GM21360 (cell line): ENCODE results near the gene HAPLN1.
"Not testable (repeated sequence)": the region's sequence is repeated elsewhere in the genome, so short reads cannot be mapped to it uniquely, and the experiment has no call there.

ENCODE experiments used
- ATAC-seq: cut with Tn5 transposase; IDR thresholded peaks from one replicate; pipeline ENCODE4 v1.9.1; 2021; ENCODE audit warnings: mild to moderate bottlenecking, moderate library complexity; ENCODE audit not compliant: unreplicated experiment

Gene HAPLN1

DNA sequence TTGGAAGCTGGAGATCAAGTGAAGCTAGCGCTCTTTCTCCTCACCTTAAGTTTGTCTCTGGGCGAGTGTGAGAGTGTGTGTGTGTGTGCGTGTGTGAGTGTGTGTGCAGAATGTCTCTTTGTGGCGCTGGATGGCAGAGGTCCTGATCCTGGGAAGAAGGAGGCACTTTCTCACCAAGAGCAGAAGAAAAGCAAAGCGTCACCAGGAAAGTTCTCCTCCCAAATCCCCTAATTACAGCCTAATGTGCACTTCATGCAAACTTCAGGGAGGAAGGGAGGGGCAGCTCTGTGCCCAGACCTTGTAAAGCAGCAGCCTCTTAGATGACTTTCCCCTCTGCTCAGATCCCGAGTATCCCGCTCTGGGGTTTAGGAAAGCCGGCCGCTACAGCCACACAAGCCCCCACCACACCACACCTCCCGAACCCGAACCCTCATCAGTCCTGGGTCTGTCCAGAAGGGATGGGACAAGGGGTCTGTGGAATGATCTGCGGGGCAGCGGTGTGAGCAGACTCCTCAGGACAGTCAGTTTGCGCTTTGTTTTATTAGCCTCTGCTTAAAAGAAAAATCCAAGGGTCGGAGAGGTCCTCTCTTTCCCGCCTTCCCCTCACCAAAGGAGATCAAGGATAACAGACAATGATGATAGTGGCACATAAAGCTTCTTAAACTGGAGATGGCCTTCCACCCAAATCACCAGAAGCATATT is at the start of gene HAPLN1:
Gene HAPLN1 (minus strand): TSS at position 20 of the 702 bp plus-strand sequence. CDS start 47,332 bp downstream, outside the sequence.
- ATAC-seq = no peak

DNA sequence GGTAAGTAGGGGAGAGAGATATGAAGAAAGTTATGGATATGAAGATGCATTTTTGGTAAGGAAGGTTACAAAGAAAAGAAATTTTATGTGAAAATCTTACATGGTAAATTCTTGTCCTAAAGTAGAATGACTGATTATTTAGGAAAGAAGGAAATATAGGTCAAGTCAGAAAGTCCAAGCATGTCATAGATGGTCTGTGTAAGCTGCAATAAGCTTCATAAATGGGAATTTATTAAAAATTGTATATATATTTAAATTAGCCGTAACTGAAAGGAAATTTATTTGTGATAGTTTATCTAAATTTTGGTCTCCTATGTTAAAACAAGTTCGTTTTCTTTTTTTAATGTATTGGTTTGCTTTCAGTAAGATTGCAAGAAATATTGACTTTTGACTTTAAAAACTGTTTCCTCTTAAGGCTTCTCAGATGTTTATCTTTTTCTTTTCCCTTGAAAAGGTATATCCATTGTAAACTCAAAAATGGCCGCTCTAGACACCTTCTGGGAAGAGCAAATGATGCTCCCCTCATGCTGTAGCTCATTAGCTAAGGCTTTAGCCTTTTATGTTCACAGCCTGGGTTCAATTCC is 46.8 kb upstream of the HAPLN1 start:
- ATAC-seq = no peak

DNA sequence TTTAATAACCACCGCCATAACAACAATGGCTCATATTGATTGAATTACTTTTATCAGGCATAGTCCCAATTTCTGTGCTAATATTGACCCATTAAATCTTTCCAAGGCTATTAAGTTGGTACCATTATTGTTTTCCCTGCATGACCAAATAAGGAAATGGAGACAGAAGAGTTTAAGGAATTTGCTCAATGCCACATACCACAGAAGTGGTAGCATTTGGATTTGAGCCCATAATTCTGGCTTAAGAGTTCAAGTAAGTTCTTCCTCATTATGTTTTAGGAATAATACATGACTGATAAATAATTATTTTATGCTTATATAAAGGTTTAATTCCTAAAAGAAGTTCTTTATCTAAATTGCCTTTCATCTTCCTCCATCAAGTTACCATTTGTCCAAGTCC is 43.4 kb upstream of the HAPLN1 start:
- no peak for ATAC-seq

DNA sequence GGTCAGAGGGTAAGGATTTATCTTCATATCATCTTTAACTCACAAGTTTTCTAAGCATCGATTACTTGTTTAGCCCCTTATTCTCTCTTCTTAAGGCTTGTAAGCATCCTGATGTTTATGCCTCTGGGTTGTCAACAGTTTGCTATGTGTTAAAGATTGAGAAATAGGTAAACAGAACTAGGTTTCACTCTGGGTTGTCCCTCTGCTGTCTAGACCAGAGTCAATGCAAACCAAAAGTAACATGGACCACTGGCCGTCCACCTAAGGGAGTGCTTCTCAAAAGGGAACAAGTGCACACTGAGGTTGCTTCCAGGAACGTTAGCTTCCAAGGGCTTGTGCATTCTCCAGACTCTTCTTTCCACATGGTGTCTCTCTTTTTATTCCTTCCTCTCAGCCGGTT is 39.9 kb upstream of the HAPLN1 start:
- ATAC-seq = no peak

DNA sequence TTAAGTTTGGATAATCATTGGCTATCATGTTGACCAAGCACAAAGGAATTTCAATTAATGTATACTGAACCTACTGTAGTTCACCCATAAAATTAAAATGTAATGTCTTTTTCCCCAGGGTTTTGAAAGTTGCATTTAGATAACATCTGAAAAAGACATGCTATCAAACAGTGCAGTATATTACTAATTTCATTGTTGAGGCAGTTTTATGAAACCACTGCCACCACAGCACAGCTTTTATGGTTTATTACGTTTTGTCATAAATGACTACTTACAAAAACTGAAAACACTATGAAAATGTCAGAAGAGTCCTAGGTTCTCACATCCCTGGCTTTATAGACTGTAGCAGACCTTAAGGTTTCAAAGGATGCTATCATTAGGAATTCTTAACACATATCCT is 32.0 kb upstream of the HAPLN1 start:
- ATAC-seq = no peak

DNA sequence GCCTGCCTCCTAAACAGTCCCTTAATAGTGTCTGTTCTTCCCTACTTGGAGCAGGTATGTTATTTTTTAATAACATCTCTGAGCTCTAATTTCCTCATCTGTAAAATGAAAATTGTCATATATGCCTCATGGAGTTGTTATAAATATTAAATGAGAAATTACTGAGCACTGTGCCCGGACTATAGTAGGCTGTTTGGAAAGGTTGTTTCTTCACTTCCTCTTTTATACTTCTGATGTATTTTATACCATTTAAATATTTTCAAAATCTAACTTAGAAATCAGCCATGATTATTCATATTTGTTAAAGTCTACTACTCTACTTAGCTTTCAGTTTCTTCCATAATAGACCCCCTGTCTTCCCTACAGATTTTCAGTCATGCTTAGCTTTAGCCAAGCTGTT is 30.5 kb upstream of the HAPLN1 start:
- no peak for ATAC-seq

DNA sequence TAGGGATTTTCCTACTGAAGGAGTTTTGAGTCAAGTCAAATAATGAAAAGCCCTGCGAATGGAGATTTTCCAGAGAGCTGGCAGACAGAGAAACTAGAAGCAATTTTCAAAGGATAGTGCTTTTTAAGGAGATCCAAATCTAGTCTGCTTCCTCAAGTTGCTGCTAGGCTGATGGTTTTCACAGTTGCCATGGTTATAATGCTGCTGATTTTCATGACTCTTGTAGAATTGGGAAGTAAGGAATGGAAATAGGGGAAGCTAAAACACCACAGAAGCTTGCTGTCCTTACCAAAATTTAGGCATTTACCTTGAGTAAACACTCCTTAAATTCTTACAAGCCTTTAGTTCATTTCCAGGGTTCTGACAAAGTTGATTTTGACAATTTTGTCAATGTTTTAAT is 30.1 kb upstream of the HAPLN1 start:
- no peak for ATAC-seq

DNA sequence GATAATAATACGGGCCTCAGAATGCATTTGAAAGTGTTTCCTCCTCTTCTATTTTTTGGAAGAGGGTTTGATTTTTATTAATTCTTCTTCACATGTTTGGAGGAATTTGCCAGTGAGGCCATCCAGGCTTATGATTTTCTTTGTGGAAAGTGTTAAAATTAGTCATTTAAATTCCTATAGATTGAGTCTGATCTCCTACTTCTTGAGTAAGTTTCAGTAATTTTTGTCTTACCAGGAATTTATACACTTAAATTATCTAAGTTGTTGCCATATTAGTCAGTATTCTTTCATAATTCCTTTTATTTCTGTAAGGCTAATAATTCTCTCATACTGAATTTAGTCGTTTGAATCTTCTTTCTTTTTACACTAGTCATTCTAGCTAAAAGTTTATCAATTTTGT is 25.2 kb upstream of the HAPLN1 start:
- no peak for ATAC-seq

DNA sequence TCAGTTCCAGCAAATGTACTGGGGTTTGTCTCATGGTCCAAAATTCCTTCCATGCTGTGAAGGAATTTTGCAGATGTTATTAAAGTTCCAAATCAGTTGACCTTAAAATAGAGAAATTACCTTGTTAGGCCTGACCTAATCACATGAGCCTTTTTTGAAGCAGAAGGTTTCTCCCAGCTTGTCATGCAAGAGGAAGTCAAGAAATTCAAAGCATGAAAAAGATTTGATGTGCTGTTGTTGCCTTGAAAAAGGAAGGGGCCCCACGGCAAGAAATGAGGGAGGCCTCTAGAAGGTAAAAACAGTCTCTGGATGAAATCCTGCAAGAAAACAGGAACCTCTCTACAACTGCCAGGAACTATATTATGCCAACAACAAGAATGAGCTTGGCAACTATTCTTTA is 24.2 kb upstream of the HAPLN1 start:
- ATAC-seq = no peak

DNA sequence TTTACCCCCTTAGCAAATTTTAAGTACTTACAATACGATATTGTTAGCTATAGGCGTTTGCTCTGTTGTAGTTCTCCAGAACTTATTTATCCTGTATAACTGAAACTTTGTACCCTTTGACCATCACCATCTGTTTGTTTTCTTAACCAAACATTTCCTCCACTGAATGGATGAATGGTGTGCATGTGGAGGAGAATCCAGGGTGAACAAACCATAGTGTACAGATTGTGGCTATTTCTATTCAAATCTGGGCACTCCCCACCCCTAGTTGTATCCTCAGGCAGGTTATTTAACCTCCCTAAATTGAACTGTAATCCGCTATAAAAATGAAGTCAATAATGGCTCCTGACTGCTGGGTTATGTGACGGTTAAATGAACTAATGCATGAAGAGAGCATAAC is 21.4 kb upstream of the HAPLN1 start:
- ATAC-seq = no peak

DNA sequence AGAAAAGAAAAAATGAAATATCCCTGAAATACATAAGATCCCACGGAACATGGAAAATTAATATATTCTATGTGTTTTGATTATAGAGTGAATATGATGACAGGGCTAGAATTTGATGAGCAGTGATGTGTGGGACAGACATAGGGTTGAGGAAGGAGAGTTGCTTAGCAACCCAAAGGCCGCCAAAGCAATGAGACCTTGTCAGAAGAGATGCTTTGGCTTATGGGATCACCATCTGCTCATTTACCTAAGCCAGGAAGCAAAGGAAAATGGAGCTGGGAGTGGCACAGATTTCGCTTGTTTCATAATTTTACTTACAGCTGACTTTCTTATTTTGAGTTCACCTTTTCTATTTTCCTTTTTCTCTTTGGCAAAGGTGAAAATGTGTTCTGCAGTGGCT is 20.9 kb upstream of the HAPLN1 start:
- no peak for ATAC-seq

DNA sequence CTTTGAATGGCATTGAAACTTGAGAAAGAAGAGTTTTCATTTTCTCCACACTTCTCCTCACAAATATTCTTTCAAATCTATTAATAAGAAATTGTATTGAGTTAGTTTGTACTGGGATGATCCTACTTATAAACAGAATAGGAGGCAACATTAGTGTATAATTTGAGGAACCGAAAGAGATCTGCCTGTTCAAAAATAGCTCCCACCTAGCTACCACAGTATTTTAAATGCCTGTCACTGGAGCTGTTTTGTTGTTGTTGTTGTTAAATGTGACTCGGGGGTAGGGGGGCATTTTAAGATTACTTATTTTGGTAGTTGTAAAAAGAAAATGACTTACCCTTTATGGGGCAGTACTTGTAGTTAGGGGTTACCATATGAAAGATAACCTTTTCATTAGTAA is 20.1 kb upstream of the HAPLN1 start:
- peak; percentile 94 for ATAC-seq

DNA sequence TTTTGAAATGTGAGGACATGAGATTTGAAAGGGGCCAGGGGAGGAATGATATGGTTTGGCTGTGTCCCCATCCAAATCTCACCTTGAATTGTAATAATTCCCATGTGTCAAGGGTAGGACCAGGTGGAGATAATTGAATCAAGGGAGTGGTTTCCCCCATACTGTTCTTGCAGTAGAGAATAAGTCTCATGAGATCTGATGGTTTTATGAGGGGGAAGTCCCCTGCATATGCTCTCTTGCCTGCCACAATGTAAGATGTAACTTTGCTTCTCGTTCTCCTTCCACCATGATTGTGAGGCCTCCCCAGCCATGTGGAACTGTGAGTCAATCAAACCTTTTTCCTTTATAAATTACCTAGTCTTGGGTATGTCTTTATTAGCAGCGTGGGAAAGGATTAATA is 15.5 kb upstream of the HAPLN1 start:
- ATAC-seq = not testable (repeated sequence)

DNA sequence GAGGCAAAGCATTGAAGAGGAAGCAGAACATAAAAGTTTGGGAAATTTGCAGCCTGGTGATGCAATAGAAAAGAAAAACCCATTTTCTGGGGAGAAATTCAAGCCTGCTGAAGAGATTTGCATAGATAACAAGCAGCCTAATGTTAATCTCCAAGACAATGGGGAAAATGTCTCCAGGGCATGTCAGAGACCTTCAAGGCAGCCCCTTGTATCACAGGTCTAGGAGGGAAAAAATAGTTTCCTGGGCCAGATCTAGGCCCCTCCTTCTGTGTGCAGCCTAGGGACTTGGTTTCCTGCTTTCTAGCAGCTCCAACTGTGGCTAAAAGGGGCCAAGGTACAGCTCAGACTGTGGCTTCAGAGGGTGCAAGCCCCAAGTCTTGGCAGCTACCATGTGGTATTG is 14.4 kb upstream of the HAPLN1 start:
- ATAC-seq = not testable (repeated sequence)

DNA sequence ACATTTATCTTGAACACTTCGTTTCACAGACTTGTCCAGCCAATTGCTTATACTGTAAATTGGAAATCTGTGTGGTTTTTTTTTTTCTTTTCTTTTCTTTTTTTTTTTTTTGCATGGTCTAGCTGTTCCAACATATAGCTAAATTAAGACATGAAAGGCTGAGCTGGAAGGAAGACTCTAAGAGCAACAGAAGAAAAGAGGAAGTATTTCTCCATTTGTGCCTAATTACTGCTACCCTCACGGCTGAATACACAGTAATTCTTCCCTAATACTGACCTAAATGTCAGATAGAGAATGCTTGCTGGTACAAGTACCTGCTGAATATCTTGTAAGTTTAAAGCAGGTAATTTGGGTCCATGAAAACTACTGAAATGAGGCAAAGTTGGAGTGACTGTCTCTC is 11.0 kb upstream of the HAPLN1 start:
- peak; percentile 71 for ATAC-seq

DNA sequence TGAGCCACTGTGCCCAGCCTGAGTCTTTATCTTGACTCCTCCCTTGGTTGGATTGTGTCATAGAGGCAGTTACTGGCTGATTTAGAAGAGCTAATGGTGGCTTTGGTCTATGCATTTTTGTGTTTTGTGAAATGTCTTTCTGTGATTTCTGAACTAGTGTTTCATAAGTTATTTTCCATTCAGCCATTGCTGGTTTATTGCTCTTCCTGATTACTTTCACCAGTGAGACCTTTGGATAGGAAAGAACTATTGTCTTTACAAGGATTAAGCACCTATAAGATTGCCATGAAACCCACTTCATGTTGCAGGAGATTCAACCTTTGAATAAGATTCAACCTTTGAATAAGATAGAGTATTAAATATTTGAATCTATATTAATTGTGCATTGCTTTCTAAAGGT is 8.7 kb upstream of the HAPLN1 start:
- ATAC-seq = no peak

DNA sequence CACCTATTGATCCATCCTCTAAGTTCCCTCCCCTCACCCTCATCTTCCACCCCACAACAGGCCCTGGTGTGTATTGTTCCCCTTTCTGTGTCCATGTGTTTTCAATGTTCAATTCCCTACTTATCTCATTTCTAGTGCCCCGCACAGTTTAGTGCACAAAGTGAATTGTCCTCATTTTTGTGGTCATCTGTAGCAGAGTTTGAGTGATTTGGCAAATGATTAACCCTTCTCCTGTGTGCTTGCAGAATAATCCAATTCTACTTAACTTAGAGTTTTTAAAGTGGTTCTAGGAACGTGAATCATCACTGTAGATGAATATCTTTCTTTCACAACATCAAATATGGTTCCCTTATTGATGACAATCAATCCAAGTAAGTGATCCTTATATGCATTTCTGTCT is 6.3 kb upstream of the HAPLN1 start:
- ATAC-seq = no peak

DNA sequence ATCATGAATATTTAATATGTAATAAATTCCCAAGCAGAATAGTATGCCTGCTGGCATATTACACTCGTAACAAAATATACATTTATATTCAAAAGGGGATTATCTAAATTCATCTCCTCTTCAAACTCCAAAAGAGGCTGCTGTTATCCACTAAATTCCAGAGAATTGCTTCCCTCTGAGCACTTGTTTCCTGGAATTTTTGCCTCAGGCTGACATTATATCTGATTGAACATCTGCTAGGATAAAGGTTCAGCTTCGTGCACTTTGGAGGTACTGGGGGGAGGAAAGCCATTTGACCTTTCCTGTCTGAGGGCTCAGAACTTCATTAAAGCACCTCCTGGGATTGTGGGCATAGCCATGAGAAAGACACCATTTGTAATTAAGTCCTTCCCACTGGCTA is 4.3 kb upstream of the HAPLN1 start:
- no peak for ATAC-seq

DNA sequence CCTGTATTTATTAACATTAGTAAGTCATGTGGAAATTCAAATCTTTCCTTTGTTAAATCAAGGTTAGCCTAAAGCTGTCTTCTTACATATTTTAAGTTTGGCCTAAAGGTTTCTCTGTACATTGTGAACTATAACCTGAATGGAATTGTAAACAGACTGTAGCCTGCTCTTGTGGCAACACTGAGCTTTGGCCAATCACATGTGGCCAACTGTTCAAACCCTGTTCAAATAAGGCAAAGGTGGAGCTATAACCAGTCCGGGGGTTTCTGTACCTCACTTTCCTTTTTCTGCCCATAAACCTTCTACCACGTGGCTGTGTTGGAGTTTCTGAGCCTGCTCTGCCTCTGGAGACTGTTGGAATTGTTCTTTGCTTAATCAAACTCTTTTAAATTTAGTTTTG is 3.3 kb upstream of the HAPLN1 start:
- no peak for ATAC-seq

DNA sequence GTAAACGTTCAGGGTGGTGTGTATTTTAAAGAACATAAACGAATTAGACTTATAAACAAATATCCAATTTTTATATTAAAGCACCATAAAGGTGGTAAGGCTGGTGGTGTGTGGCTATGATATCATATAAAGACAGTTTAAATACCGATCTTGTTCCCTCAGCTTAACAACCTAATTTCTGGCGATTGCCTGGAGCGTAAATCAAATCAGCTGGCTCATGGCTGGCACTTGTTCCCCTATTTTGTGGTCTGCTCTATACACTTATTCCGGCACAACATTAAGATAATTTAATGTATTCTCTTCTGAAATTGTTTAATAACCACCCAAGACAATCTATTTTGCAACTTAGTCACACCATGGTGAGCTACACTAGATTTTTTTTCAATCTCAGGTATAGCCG is 2.4 kb upstream of the HAPLN1 start:
- ATAC-seq = no peak

DNA sequence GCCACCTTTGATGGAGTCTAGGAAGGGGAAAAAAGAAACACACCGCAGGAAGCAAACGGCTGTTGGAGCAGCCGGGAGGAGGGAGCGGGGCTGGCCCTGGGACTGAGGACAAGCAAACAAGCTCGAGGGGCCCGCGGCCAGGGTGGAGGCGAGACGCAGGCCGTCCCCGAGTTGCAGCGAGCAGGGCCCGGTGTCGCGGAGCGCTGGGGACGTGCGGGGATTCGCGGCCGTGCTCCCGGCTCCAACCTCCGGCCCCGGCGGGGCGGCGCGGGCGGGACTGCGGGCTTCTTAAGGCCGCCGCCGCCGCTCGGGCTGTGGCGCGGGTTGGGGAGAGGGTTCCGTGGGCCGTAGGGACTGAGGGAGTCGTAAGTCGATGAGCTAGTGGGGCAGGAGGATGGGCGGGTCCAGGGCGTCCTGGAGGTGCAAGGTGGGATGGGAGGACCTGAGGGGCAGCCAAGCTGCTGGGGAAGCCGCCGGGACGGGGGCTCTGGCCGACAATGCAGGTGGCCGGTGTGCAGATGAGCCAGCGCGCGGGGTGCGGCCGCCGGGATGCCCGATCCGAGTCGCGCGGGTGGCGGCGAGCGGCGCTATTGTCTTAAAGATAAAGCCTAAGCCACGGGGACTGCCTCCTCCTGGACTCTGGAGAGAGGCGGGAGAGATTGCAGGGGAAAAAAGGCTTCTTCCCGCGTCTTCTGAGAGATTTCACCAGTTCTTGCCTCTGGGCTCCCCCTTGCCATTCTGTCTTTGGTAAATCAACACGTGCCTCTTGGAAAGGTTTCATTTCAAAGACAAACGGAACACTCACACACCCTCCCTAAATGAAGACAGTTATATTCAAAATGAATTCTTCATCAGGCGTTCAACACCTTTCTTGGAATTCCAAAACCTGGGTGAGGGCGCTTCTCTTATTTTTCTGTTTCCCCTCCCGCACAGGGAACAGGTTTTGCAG is 1.6 kb upstream of the HAPLN1 start:
- ATAC-seq = peak; percentile 89

DNA sequence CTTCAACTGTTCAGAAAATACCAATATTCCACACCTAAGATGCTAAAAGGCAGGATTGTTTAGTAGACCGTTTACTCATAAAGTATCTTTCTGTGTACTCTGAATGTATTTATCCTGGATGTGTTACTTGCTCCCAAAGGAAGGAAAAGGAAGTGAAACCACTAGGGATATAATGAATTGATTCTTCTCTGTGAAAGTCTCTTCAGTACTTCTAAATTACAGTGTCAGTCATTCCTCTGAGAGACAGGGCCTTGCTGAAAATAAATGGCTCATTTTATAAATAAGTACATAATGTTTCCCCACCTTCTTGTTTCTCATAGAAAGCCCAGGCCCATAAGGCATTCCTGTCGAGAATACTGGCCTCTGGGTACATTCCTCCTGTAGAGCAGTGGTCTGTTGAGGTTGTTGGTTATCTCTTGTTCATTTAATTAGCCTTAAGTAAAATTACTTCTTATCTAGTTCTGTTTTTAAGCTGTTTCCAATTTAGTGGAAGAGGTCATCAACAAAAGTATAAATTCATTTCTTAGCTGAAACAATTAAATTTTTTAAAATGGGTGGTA is 1.6 kb downstream of the HAPLN1 start:
- ATAC-seq = no peak
